Putamen (tissue), 1 donor: ENCODE measurements around the gene SNAPC4.
A peak's percentile ranks its signal among the peaks of the same experiment; 100 is the strongest.

Experiments
- DNase-seq: peaks from one replicate; pipeline ENCODE4 v3.0.0-alpha.2; 2016; ENCODE audit warnings: low spot score

The SNAPC4 gene

GRCh38 chr9:136400038-136400834 is at the start of gene SNAPC4:
SNAPC4 (minus strand) TSS chr9:136400170; CDS start chr9:136398428, 1,742 bp downstream.
- peak; percentile 86 for DNase-seq

GRCh38 chr9:136448655-136449054 is 48.7 kb upstream of the SNAPC4 start:
- DNase-seq: peak; percentile 55

- DNase-seq: no peak
Observed at GRCh38 chr9:136447173-136447778, 47.3 kb upstream of the SNAPC4 start.

GRCh38 chr9:136445799-136446198 is 45.8 kb upstream of the SNAPC4 start:
- DNase-seq: no peak

- DNase-seq: no peak
Observed at GRCh38 chr9:136444102-136444501, 44.1 kb upstream of the SNAPC4 start.

GRCh38 chr9:136443687-136444086 is 43.7 kb upstream of the SNAPC4 start:
- DNase-seq: no peak

GRCh38 chr9:136443087-136443486 is 43.1 kb upstream of the SNAPC4 start:
- DNase-seq: no peak

GRCh38 chr9:136442265-136442664 is 42.3 kb upstream of the SNAPC4 start:
- no peak for DNase-seq

- DNase-seq: no peak
Observed at GRCh38 chr9:136441681-136442245, 41.8 kb upstream of the SNAPC4 start.

GRCh38 chr9:136441191-136441680 is 41.3 kb upstream of the SNAPC4 start:
- no peak for DNase-seq

GRCh38 chr9:136439481-136440408 is 39.8 kb upstream of the SNAPC4 start, which contains the start of gene INPP5E:
INPP5E (minus strand) TSS chr9:136439845; CDS start chr9:136439419, 426 bp downstream.
- DNase-seq: peak; percentile 49

- no peak for DNase-seq
Observed at GRCh38 chr9:136438548-136439480, 38.8 kb upstream of the SNAPC4 start.

GRCh38 chr9:136437839-136438547 is 38.0 kb upstream of the SNAPC4 start:
- no peak for DNase-seq

- DNase-seq: no peak
Observed at GRCh38 chr9:136437430-136437829, 37.5 kb upstream of the SNAPC4 start.

- no peak for DNase-seq
Observed at GRCh38 chr9:136436055-136436634, 36.2 kb upstream of the SNAPC4 start.

GRCh38 chr9:136434580-136435169 is 34.7 kb upstream of the SNAPC4 start:
- no peak for DNase-seq

- no peak for DNase-seq
Observed at GRCh38 chr9:136433849-136434579, 34.0 kb upstream of the SNAPC4 start.

- DNase-seq: no peak
Observed at GRCh38 chr9:136433043-136433715, 33.2 kb upstream of the SNAPC4 start.
